Measurements from ENCODE around the gene LRRC49.
"Not testable (repeated sequence)": the region's sequence is repeated elsewhere in the genome, so short reads cannot be mapped to it uniquely, and the experiment has no call there.

The LRRC49 gene

GRCh38 chr15:70922119-70922518 is 29.5 kb downstream of the LRRC49 start:
- DNase-seq (ENCODE audit: low read depth) = no peak

- DNase-seq (ENCODE audit: low read depth) = no peak
These were observed 30.9 kb downstream of the LRRC49 start for GRCh38 chr15:70923311-70924080.

GRCh38 chr15:70926914-70927313 is 34.3 kb downstream of the LRRC49 start:
- not testable (repeated sequence) for DNase-seq (ENCODE audit: low read depth)

- DNase-seq (ENCODE audit: low read depth) = no peak
These were observed 39.2 kb downstream of the LRRC49 start for GRCh38 chr15:70931821-70932220.

- no peak for DNase-seq (ENCODE audit: low read depth)
These were observed 39.8 kb downstream of the LRRC49 start for GRCh38 chr15:70932397-70932796.

- DNase-seq (ENCODE audit: low read depth) = no peak
These were observed 40.8 kb downstream of the LRRC49 start for GRCh38 chr15:70933411-70933810.

GRCh38 chr15:70935631-70936030 is 43.0 kb downstream of the LRRC49 start:
- no peak for DNase-seq (ENCODE audit: low read depth)

- no peak for DNase-seq (ENCODE audit: low read depth)
These were observed 43.7 kb downstream of the LRRC49 start for GRCh38 chr15:70936326-70936725.

- not testable (repeated sequence) for DNase-seq (ENCODE audit: low read depth)
These were observed 50.7 kb downstream of the LRRC49 start for GRCh38 chr15:70943285-70943684.

- no peak for DNase-seq (ENCODE audit: low read depth)
These were observed 55.0 kb downstream of the LRRC49 start for GRCh38 chr15:70947351-70948335.

- DNase-seq (ENCODE audit: low read depth) = no peak
These were observed 58.3 kb downstream of the LRRC49 start for GRCh38 chr15:70950953-70951352.

GRCh38 chr15:70954171-70954570 is 61.5 kb downstream of the LRRC49 start:
- no peak for DNase-seq (ENCODE audit: low read depth)

- no peak for DNase-seq (ENCODE audit: low read depth)
These were observed 62.1 kb downstream of the LRRC49 start for GRCh38 chr15:70954733-70955132.

GRCh38 chr15:70955151-70955550 is 62.5 kb downstream of the LRRC49 start:
- DNase-seq (ENCODE audit: low read depth) = no peak

- no peak for DNase-seq (ENCODE audit: low read depth)
These were observed 63.8 kb downstream of the LRRC49 start for GRCh38 chr15:70956201-70956995.

- no peak for DNase-seq (ENCODE audit: low read depth)
These were observed 69.5 kb downstream of the LRRC49 start for GRCh38 chr15:70962084-70962483.

- DNase-seq (ENCODE audit: low read depth) = no peak
These were observed 70.6 kb downstream of the LRRC49 start for GRCh38 chr15:70963199-70963598.

GRCh38 chr15:70964058-70964457 is 71.4 kb downstream of the LRRC49 start:
- DNase-seq (ENCODE audit: low read depth) = no peak

- DNase-seq (ENCODE audit: low read depth) = no peak
These were observed 72.1 kb downstream of the LRRC49 start for GRCh38 chr15:70964686-70965085.

- DNase-seq (ENCODE audit: low read depth) = no peak
These were observed 75.0 kb downstream of the LRRC49 start for GRCh38 chr15:70967646-70968045.

- DNase-seq (ENCODE audit: low read depth) = peak; percentile 51
These were observed 81.6 kb downstream of the LRRC49 start for GRCh38 chr15:70974004-70974832.

All from HS-27A (cell line).